ENCODE data around the gene DOCK3.

DOCK3 gene

GRCh38 chr3:51398595-51399310 is 724.0 kb downstream of the DOCK3 start:
- no peak for DNase-seq (ENCODE audit: low read depth, low spot score)

GRCh38 chr3:51400166-51400565 is 725.4 kb downstream of the DOCK3 start:
- no peak for DNase-seq (ENCODE audit: low read depth, low spot score)

GRCh38 chr3:51401735-51402134 is 727.0 kb downstream of the DOCK3 start:
- DNase-seq (ENCODE audit: low read depth, low spot score), result no peak

GRCh38 chr3:51403675-51404074 is 728.9 kb downstream of the DOCK3 start:
- DNase-seq (ENCODE audit: low read depth, low spot score), result no peak

GRCh38 chr3:51408021-51408420 is 733.3 kb downstream of the DOCK3 start:
- no peak for DNase-seq (ENCODE audit: low read depth, low spot score)

GRCh38 chr3:51408813-51409212 is 734.1 kb downstream of the DOCK3 start:
- no peak for DNase-seq (ENCODE audit: low read depth, low spot score)

GRCh38 chr3:51422211-51422610 is 747.5 kb downstream of the DOCK3 start:
- no peak for DNase-seq (ENCODE audit: low read depth, low spot score)

- no peak for DNase-seq (ENCODE audit: low read depth, low spot score)
These were observed 752.2 kb downstream of the DOCK3 start for GRCh38 chr3:51426921-51427320.

GRCh38 chr3:51429138-51429537 is 754.4 kb downstream of the DOCK3 start:
- DNase-seq (ENCODE audit: low read depth, low spot score), result no peak
